ENCODE data around the gene SMYD1. TPM values are rescaled to one million over a fixed set of nuclear protein-coding genes. Genes with fewer than 3 reads are reported as not detected.

The SMYD1 gene
- total and polyA plus RNA-seq, 2 donors (not counting 3 experiments of a cell fraction or from before 2014, with no cell fraction given) = not detected

- Histone ChIP-seq H3K79me2 (ENCODE audit: control insufficient read depth, insufficient read depth, low read length) (no peaks in the 10 kb centered on the region), H3K27ac (ENCODE audit: insufficient read depth, low read depth, low read length) (no peak overlapping the region), H3K9me1 (replicated peaks; ENCODE audit: control insufficient read depth, extremely low read depth, insufficient read depth, low read length) (no peaks in the 10 kb centered on the region), H3K27me3 (ENCODE audit: control insufficient read depth in 2 of 2, insufficient read depth in 2 of 2, low read length in 2 of 2) (no peaks in the 10 kb centered on the region), H3K9me3 (replicated peaks; ENCODE audit: control insufficient read depth, insufficient read depth, low read length) (no peaks in the 10 kb centered on the region), H3K4me1 (ENCODE audit: control insufficient read depth, extremely low read depth, insufficient read depth, low read length) (no peaks in the 10 kb centered on the region), H3K4me2 (ENCODE audit: insufficient read depth, low read length) (no peak overlapping the region), H3K36me3 (ENCODE audit: control insufficient read depth in 2 of 2, extremely low read depth in 1 of 2, insufficient read depth in 2 of 2, low read length in 2 of 2) (no peaks in the 10 kb centered on the region), H3K4me3 (replicated peaks in 1 of 3; ENCODE audit: insufficient read depth in 1 of 3, low read depth in 1 of 3, low read length in 3 of 3) (no peak overlapping the region), H4K20me1 (replicated peaks; ENCODE audit: control insufficient read depth, extremely low read depth, insufficient read depth, low read length) (no peaks in the 10 kb centered on the region), H3K9ac (replicated peaks; ENCODE audit: extremely low read depth, insufficient read depth, low read length) (no peak overlapping the region), H2AFZ (ENCODE audit: low read depth, low read length) (no peak overlapping the region)
- DNase-seq (ENCODE audit: low read depth, low spot score) (no peak), FAIRE-seq (no peak)
- ChIA-PET POLR2A (no interaction called here), CTCF (no interaction called here)
- TF ChIP-seq EZH2 (IDR thresholded peaks at IDR 0.05; ENCODE audit: borderline replicate concordance, low read depth, low read length, severe bottlenecking) = no peak
- TF ChIP-seq MYC (IDR thresholded peaks at IDR 0.05; ENCODE audit: low read depth, low read length) = no peak
- intact Hi-C loops (cut with micrococcal nuclease) (no loop called here), dilution Hi-C loops (cut with MboI; ENCODE audit: extremely low pct_ligation_motif_present, low sequenced_read_pairs) (no loop called here)
- BruUV-seq (replicated peaks) = no TSS peak
These were observed 54.7 kb downstream of the SMYD1 start for GRCh38 chr2:88122141-88122884.

GRCh38 chr2:88123164-88123974 lies 55.7 kb downstream of the SMYD1 start:
- intact Hi-C loops (cut with micrococcal nuclease) (no loop called here), dilution Hi-C loops (cut with MboI; ENCODE audit: extremely low pct_ligation_motif_present, low sequenced_read_pairs) (no loop called here)
- DNase-seq (ENCODE audit: low read depth, low spot score) (no peak), FAIRE-seq (no peak)
- Histone ChIP-seq H3K9ac (replicated peaks; ENCODE audit: extremely low read depth, insufficient read depth, low read length) (no peak overlapping the region), H3K27ac (ENCODE audit: insufficient read depth, low read depth, low read length) (no peak overlapping the region), H3K27me3 (ENCODE audit: control insufficient read depth in 2 of 2, insufficient read depth in 2 of 2, low read length in 2 of 2) (no peaks in the 10 kb centered on the region), H2AFZ (ENCODE audit: low read depth, low read length) (no peak overlapping the region), H3K9me1 (replicated peaks; ENCODE audit: control insufficient read depth, extremely low read depth, insufficient read depth, low read length) (no peaks in the 10 kb centered on the region), H4K20me1 (replicated peaks; ENCODE audit: control insufficient read depth, extremely low read depth, insufficient read depth, low read length) (no peaks in the 10 kb centered on the region), H3K4me1 (ENCODE audit: control insufficient read depth, extremely low read depth, insufficient read depth, low read length) (no peaks in the 10 kb centered on the region), H3K4me3 (replicated peaks in 1 of 3; ENCODE audit: insufficient read depth in 1 of 3, low read depth in 1 of 3, low read length in 3 of 3) (no peak overlapping the region), H3K4me2 (ENCODE audit: insufficient read depth, low read length) (no peak overlapping the region), H3K79me2 (ENCODE audit: control insufficient read depth, insufficient read depth, low read length) (no peaks in the 10 kb centered on the region), H3K36me3 (ENCODE audit: control insufficient read depth in 2 of 2, extremely low read depth in 1 of 2, insufficient read depth in 2 of 2, low read length in 2 of 2) (no peaks in the 10 kb centered on the region), H3K9me3 (replicated peaks; ENCODE audit: control insufficient read depth, insufficient read depth, low read length) (no peaks in the 10 kb centered on the region)
- no TSS peak for BruUV-seq (replicated peaks)
- CTCF ChIA-PET = no interaction called here
- TF ChIP-seq EZH2 (IDR thresholded peaks at IDR 0.05; ENCODE audit: borderline replicate concordance, low read depth, low read length, severe bottlenecking) = no peak
- no peak for TF ChIP-seq JUN (IDR thresholded peaks at IDR 0.05; ENCODE audit: borderline replicate concordance, insufficient read depth, insufficient read length, low read depth)
- no peak for TF ChIP-seq MAX (IDR thresholded peaks at IDR 0.05; ENCODE audit: insufficient read depth, insufficient read length)
- TF ChIP-seq MYC (IDR thresholded peaks at IDR 0.05; ENCODE audit: low read depth, low read length) = no peak
- TF ChIP-seq GATA2 (IDR thresholded peaks at IDR 0.05; ENCODE audit: insufficient read depth, insufficient read length, low read depth, low read length) = no peak
- no peak for TF ChIP-seq CTCF (IDR thresholded peaks at IDR 0.05; ENCODE audit: extremely low read depth in 1 of 2, insufficient read depth in 1 of 2, low read depth in 1 of 2, low read length in 2 of 2)
- TF ChIP-seq FOS (IDR thresholded peaks at IDR 0.05; ENCODE audit: borderline replicate concordance, insufficient read depth, low read length) = no peak
- TF ChIP-seq POLR2AphosphoS5 (IDR thresholded peaks at IDR 0.05; ENCODE audit: insufficient read depth, low read depth, low read length) = no peak
- TF ChIP-seq POLR2A (IDR thresholded peaks at IDR 0.05; ENCODE audit: low read depth, low read length) = no peak
- POLR2A ChIA-PET = no interaction called here
